Effector memory CD8-positive, alpha-beta T cell (primary cell): ENCODE measurements around the gene PITPNB.

Source experiments
- ATAC-seq: fragments of 150-1000 bp; cut with Tn5 transposase; replicated peaks from 2 replicates; pipeline ENCODE4 v1.10.0; 2021; ENCODE audit warnings: mild to moderate bottlenecking, moderate library complexity
- DNase-seq, 3 experiments: peaks; one replicate each; pipeline ENCODE4 v3.0.0; 2021
- H3K27ac Mint-ChIP-seq, 2 donors: one replicate each; pipeline ENCODE4 v1.8.0; 2022; ENCODE audit warnings: mild to moderate bottlenecking in 2 of 2, mixed read lengths in 2 of 2, moderate library complexity in 2 of 2
- H3K27me3 Mint-ChIP-seq, 2 donors: one replicate each; pipeline ENCODE4 v1.8.0; 2022; ENCODE audit warnings: mixed read lengths in 2 of 2
- H3K36me3 Mint-ChIP-seq: one replicate; pipeline ENCODE4 v1.8.0; 2022; ENCODE audit warnings: mild to moderate bottlenecking, moderate library complexity, mixed read lengths; ENCODE audit not compliant: insufficient read depth
- H3K4me1 Mint-ChIP-seq, 2 donors: one replicate each; pipeline ENCODE4 v1.8.0; 2022; ENCODE audit warnings: low read depth in 2 of 2, mixed read lengths in 2 of 2
- H3K4me3 Mint-ChIP-seq, 2 donors: one replicate each; pipeline ENCODE4 v1.8.0; 2022; ENCODE audit warnings: mild to moderate bottlenecking in 2 of 2, mixed read lengths in 2 of 2, moderate library complexity in 2 of 2
- H3K9me3 Mint-ChIP-seq, 2 donors: one replicate each; pipeline ENCODE4 v1.8.0; 2022; ENCODE audit warnings: mixed read lengths in 2 of 2

The PITPNB gene

DNA sequence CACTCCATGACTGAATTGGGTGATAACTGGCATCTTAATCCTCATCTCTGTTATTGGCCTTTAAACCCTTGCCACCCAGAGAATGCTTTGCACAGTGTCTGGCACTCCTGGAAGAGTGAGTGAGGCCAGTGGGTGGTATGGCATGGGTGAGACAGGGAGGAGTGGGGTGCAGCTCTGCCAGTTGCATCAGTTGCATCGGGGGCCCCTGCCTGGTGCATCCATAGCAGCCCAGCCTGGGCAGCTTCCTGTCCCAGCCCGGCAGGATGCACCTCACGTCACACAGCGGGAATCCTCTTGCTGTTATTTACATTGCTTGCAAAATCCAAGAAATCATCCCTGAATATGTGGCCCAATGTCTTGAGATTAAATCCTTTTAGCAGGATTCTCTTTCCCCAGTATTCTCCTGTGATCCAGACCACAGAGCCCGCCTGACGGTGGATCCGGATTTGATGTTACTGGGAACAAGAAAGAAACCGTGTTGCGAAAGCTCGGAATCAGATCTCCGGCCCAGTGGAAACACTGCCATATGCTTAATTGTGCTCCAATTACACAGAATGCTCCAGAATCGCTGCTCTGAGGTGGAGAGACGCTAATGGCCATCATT is 79.9 kb downstream of the PITPNB start:
- H3K27me3 Mint-ChIP-seq, result no peaks in the 10 kb centered on the region
- no peaks in the 10 kb centered on the region for H3K36me3 Mint-ChIP-seq
- ATAC-seq (no peak), DNase-seq (no peak)
- peaks cover 0 to 4% of the 10 kb centered on the region in 2 donors for H3K4me1 Mint-ChIP-seq
- H3K9me3 Mint-ChIP-seq, result peaks cover 0 to 5% of the 10 kb centered on the region in 2 donors
- no peak overlapping the region for H3K4me3 Mint-ChIP-seq
- H3K27ac Mint-ChIP-seq, result no peak overlapping the region

DNA sequence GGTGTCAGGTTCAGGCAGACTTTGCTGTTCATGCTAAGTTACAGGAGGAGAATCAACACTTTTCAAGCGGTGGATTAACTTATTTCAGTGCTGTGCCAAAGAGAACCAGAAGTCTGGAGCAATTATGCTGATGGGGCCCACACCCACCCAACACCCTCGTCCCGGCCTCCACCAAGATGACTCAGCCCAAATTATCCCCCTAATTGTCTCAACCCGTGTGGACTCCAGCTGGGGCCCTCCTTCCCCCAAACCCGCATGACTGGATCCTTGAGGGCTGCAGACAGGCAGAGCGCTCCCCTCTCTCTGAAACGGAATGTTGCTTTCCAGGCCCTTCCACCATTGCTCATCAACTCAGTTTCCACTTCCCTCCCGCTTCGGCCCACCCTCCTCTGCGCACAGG is 82.9 kb downstream of the PITPNB start:
- Mint-ChIP-seq H3K27ac (no peak overlapping the region), H3K4me1 (peaks cover 11 to 13% of the 10 kb centered on the region in 2 donors), H3K9me3 (peaks cover 0 to 5% of the 10 kb centered on the region in 2 donors), H3K27me3 (no peaks in the 10 kb centered on the region), H3K36me3 (no peaks in the 10 kb centered on the region), H3K4me3 (no peak overlapping the region)
- ATAC-seq (no peak), DNase-seq (no peak)

DNA sequence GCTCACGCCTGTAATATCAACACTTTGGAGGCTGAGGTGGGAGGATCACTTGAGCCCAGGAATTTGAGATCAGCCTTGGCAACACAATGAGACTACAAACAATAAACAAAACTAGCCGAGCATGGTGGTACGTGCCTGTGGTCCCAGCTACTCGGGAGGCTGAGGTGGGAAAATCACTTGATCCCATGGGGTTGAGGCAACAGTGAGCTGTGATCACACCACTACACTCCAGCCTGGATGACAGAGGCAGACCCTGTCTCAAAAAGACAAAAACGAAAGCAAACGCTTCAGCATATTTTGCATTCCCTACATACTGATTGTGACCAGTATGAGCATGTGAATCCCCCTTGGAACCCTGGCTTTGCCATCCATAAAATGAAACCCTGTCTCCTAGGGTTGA is 83.6 kb downstream of the PITPNB start:
- ATAC-seq (no peak), DNase-seq (no peak)
- Mint-ChIP-seq H3K36me3 (no peaks in the 10 kb centered on the region), H3K4me1 (peaks cover 11 to 13% of the 10 kb centered on the region in 2 donors), H3K27me3 (no peaks in the 10 kb centered on the region), H3K27ac (no peak overlapping the region), H3K4me3 (no peak overlapping the region), H3K9me3 (peaks cover 0 to 5% of the 10 kb centered on the region in 2 donors)

DNA sequence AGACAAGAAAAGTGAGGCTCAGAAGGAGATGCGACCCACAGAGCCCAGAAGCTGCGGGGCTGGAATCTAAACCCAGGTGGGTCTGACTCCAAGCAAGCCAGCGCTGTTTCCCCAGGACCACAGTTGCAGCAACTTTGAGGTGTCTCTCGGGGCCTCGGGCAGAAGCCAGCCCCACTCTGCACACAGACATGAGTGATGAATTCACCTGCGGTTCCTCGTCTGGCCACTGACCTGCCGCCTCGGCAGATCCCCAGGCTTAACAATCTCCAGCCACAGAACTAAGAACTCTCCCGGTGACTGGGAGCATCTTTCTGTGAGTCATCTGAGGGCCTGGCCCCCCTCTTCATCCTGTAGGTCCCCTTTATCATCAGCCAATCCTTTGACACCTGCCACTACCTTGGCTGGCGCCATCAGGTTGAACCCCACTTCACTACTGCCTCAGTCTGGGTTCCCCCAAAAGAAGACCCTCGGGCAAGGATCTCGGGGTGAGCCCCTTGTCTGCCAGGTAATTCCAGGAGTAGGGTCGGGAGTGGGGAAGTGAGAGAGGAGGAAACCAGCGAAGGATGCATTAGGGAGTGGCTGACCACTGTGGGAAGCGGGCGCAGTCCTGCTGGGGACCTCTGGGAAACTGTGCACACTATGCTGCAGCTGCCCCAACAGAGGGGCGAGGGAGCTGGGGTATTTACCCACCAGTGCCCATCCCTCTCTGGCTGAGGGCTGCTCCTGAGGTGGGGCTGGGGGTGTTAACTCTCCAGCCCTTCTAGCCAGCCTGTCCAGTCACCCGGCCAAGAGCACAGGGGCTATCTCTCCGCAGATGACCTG is 84.5 kb downstream of the PITPNB start:
- no peak for ATAC-seq
- DNase-seq, result no peak
- H3K4me1 Mint-ChIP-seq, result peaks cover 11 to 13% of the 10 kb centered on the region in 2 donors
- no peak overlapping the region for H3K4me3 Mint-ChIP-seq
- peaks cover 0 to 5% of the 10 kb centered on the region in 2 donors for H3K9me3 Mint-ChIP-seq
- no peak overlapping the region for H3K27ac Mint-ChIP-seq
- H3K27me3 Mint-ChIP-seq, result no peaks in the 10 kb centered on the region
- H3K36me3 Mint-ChIP-seq, result no peaks in the 10 kb centered on the region

DNA sequence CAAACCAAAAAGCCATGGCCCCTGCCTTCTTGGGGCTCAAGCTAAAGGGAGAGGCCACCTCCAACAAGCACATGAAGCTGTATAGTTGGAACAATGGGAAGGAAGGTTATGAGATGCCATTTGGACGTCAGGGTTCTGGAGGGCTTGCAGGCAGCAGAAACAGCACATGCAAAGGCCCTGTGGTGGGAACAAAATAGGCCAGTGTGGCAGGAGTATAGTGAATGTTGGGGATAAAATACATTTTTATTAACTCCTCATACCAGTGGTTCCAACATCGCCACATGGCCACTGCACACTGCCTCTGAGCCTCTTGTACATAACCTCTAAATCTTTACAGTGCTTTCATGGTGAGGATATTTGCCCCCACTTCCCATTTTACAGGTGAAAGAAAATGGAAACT is 85.3 kb downstream of the PITPNB start:
- Mint-ChIP-seq H3K27me3 (no peaks in the 10 kb centered on the region), H3K27ac (no peak overlapping the region), H3K9me3 (peaks cover 0 to 5% of the 10 kb centered on the region in 2 donors), H3K36me3 (no peaks in the 10 kb centered on the region), H3K4me1 (peaks cover 11 to 13% of the 10 kb centered on the region in 2 donors), H3K4me3 (no peak overlapping the region)
- ATAC-seq, result no peak
- no peak for DNase-seq

DNA sequence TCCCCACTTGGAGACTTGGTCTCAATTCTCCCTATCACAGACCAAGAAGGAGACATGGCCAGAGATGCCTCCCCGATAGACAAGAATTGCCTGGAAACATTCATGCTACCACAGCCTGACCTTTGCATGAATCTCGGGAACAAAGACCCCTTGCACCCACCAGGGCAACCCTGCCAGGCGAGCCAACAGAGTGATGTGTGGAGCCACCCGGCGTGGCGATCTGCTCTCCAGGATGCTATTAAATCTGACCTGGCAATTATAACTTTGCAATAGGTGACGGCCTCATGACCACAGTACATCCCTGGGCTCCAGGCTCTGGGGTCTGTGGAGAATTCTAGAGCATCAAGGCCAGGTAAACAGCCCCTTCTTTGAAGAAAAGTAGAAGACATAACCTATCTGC is 86.5 kb downstream of the PITPNB start:
- ATAC-seq (no peak), DNase-seq (no peak)
- Mint-ChIP-seq H3K9me3 (peaks cover 0 to 2% of the 10 kb centered on the region in 2 donors), H3K36me3 (no peaks in the 10 kb centered on the region), H3K27ac (no peak overlapping the region), H3K4me3 (no peak overlapping the region), H3K4me1 (peaks cover 11 to 13% of the 10 kb centered on the region in 2 donors), H3K27me3 (no peaks in the 10 kb centered on the region)

DNA sequence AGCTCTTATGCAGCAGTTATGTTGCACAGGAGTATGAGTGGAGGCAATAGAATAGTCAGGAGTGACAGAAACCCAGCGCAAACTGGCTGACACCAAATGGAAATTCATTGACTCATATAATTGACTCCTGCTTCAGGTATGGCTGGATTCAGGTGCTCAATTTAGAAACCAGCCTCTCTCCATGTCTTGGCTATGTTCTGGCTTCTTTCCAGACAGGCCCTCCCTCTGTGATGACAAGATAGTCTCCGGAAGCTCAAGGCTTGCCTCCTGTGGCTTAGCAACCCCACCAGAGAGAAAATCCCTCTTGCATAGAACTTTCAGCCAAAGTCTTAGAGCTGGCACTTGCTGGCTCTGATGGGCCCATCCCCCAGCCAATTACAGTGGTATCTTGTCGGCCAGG is 89.4 kb downstream of the PITPNB start:
- Mint-ChIP-seq H3K4me3 (no peak overlapping the region), H3K9me3 (no peaks in the 10 kb centered on the region), H3K27me3 (no peaks in the 10 kb centered on the region), H3K36me3 (no peaks in the 10 kb centered on the region), H3K27ac (no peak overlapping the region), H3K4me1 (peaks cover 11 to 13% of the 10 kb centered on the region in 2 donors)
- ATAC-seq, result no peak
- no peak for DNase-seq

DNA sequence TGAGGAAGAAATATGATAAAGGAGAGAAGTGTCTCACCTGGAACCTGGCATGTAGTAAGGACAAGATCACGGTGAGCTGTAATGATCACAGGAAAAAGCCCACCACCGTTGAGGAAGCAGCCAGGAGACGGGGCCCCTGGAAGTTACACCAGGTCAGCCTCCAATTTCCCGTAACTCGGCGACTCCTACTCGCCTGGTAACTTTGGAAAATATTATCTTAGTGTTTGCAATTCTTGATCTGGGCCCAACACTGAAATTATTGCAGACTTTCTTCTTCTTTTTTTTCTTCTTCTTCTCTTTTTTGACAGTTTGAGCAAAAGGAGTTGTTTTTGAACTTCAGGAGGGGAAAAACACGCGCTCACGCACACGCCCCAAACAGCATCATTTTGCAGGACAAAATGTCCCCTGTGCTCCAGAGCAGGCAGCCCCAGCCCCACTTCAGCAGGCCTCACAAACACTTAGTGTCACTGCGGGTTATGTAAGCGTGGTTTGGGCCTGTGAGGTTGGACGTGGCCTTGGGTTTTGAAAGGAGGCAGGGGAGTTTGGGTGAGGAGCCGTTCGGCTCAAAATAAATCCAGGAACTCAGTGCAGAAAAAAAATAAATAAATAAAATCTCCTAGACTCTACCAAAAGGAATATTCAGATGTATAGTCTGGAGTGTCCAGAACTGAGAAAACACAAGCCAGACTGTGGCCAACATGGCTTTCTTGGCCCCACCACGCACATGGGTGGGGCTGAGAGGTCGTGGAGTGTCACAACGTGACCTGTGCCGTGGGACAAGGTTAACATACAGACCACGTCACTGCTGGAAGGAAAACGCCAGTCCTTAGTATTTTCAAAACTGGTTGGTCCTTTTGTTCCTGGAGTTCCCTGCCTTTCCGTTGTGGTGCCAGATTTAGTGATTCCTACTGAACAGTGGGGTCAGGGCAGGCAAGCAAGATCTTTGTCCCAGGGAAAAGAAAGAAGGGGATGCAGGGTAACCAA is 91.2 kb downstream of the PITPNB start:
- no peaks in the 10 kb centered on the region for H3K9me3 Mint-ChIP-seq
- no peak for DNase-seq
- H3K4me3 Mint-ChIP-seq, result no peak overlapping the region
- ATAC-seq, result no peak
- no peaks in the 10 kb centered on the region for H3K27me3 Mint-ChIP-seq
- H3K36me3 Mint-ChIP-seq, result no peaks in the 10 kb centered on the region
- H3K27ac Mint-ChIP-seq, result no peak overlapping the region
- peaks cover 11 to 13% of the 10 kb centered on the region in 2 donors for H3K4me1 Mint-ChIP-seq

DNA sequence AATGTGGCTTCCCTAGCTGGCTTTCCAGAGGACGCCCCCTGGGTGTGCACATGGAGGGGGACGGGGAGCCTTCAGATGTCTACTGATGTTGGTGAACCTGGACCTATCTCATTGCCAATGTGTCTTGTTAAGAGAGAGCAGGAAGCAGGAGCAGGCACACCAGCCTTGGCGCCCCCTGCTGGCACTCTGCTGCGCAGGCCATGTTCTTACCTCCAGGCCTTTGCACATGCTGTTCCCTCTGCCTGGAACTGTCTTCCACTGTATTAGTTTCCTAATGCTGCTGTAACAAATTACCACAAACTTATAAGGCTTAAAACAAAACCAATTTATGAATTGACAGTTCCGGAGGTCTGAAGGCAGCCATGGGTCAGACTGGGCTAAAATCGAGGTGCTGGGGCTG is 93.9 kb downstream of the PITPNB start:
- no peaks in the 10 kb centered on the region for H3K9me3 Mint-ChIP-seq
- H3K27me3 Mint-ChIP-seq, result no peaks in the 10 kb centered on the region
- ATAC-seq (no peak), DNase-seq (no peak)
- no peak overlapping the region for H3K4me3 Mint-ChIP-seq
- H3K4me1 Mint-ChIP-seq, result no peaks in the 10 kb centered on the region
- H3K36me3 Mint-ChIP-seq, result no peaks in the 10 kb centered on the region
- no peak overlapping the region for H3K27ac Mint-ChIP-seq

DNA sequence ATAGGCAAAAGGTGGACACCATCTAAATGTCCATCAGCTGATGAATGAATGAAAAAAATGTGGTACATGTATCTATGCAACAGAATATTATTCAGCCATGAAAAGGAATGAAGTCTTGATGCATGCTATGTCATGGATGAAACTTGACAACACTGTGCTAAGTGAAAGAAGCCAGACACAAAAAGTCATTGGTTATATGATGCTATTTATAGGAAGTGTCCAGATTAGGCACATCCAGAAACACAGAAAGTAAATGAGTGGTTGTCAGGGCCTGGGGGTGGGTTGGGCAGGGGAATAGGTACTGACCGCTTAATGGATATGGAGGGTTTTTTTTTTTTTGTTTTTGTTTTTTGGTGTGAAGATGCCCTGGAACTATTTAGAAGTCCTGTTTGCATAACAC is 95.8 kb downstream of the PITPNB start:
- no peaks in the 10 kb centered on the region for H3K4me1 Mint-ChIP-seq
- no peaks in the 10 kb centered on the region for H3K27me3 Mint-ChIP-seq
- DNase-seq, result no peak
- no peak for ATAC-seq
- H3K27ac Mint-ChIP-seq, result no peak overlapping the region
- H3K4me3 Mint-ChIP-seq, result no peak overlapping the region
- H3K9me3 Mint-ChIP-seq, result no peaks in the 10 kb centered on the region
- H3K36me3 Mint-ChIP-seq, result no peaks in the 10 kb centered on the region

DNA sequence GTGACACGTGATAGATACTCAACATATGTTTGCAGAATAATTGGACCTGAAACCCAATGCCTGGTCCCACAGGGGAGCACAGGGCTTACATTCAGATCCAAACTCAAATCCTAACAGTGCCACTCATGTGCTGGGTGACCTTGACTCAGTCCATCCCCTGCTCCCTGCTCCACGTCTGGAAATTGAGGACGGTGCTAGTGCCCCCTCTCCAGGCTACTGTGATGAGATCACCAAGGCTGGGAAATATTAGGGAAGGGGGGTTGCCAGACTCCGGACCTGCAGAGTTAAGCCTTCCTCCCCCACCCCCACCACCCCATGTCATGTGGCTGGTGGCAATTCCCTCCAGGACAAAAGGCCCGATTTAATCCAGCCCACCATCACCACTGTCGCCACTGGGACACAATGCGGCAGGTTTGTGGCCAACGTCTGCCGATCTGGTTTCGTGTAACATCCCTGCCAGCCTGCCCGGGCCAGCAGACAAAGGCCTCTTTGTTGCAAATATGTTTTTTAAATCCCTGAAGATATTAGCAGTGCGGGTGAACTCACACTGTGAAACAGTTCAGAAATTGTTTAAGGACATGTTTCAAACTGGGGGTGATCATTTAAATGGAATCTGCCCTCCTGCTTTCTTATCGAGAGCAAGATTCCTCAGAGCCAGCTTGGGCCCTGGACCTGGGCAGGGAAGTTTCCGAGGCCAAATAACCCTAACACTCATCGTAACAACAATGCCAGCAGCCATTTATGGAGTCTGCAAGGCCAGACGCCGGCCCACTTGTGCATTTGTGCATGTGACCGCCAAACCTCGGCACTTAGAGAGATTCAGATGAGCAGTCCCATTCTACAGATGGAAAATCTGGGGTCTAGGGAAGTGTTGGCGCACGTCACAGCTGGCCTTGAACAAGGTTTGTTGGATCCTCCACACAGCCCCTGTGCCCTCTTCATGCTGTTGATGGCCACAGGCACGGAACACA is 97.9 kb downstream of the PITPNB start:
- Mint-ChIP-seq H3K36me3 (no peaks in the 10 kb centered on the region), H3K4me1 (no peaks in the 10 kb centered on the region), H3K9me3 (no peaks in the 10 kb centered on the region), H3K4me3 (no peak overlapping the region), H3K27me3 (peaks cover 8 to 9% of the 10 kb centered on the region in 2 donors), H3K27ac (no peak overlapping the region)
- no peak for DNase-seq
- no peak for ATAC-seq

DNA sequence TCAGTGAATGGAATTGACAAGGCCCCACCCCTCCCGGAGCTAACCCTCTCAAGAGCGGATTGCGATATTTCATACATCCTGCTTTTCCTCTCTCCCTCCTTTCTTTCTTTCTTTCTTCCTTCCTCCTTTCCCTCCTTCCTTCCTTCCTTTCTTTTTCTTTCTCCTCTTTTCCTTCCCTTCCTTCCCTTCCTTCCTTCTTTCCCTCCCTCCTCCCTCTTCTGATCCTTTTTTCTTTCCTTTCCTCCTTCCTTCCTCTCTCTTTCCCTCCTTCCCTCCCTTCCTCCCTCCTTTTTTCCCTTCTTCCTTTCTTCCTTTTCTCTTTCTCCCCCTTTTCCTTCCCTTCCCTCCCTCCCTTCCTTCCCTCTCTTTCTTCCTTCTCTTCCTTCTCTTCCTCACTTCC is 102.5 kb downstream of the PITPNB start:
- H3K9me3 Mint-ChIP-seq, result no peaks in the 10 kb centered on the region
- no peak for DNase-seq
- peaks cover 10 to 12% of the 10 kb centered on the region in 2 donors for H3K27me3 Mint-ChIP-seq
- no peaks in the 10 kb centered on the region for H3K4me1 Mint-ChIP-seq
- H3K27ac Mint-ChIP-seq, result no peak overlapping the region
- ATAC-seq, result no peak
- H3K36me3 Mint-ChIP-seq, result no peaks in the 10 kb centered on the region
- H3K4me3 Mint-ChIP-seq, result no peak overlapping the region
